ENCODE results near the gene KASH5.
"Not testable (repeated sequence)": the region's sequence is repeated elsewhere in the genome, so short reads cannot be mapped to it uniquely, and the experiment has no call there.

Gene KASH5

DNA sequence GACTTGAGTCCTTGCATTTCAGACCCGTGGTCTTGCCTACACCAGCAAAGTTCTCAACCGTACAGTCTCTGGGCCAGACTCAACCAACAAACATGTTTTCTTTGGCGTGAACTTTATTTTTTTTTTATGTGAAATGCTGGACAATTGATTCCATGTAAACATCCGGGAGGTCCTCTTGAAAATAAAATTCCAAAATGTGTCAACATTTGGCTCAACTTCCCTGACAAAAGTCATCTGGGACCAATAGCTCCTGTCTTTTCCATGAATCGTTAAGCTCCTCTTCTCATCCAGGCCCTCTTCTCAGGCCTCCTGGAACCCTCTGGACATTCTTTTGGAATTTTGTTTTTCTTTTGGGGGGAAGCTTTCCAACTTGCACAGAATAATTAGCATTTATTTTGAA is 67.7 kb downstream of the KASH5 start:
- DNase-seq (ENCODE audit: low read depth in 3 of 3) = no peak

DNA sequence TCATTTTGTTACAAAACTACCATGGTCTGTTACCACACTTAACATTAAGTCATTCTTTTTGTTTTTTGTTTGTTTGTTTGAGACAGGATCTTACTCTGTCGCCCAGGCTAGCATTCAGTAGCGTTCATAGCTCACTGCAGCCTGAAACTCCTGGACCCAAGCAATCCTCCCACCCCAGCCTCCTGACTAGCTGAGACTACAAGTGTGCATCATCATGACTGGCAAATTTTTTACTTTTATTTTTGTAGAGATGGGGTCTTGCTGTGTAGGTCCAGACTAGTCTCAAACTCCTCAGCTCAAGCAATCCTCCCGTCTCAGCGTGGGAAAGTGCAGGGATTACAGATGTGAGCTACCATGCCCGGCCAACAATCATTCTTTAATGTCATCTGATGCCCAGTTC is 68.3 kb downstream of the KASH5 start:
- no peak for DNase-seq (ENCODE audit: low read depth in 3 of 3)

- no peak for DNase-seq (ENCODE audit: low read depth in 3 of 3)
These were observed 70.5 kb downstream of the KASH5 start for GRCh38 chr19:49458567-49458903.

DNA sequence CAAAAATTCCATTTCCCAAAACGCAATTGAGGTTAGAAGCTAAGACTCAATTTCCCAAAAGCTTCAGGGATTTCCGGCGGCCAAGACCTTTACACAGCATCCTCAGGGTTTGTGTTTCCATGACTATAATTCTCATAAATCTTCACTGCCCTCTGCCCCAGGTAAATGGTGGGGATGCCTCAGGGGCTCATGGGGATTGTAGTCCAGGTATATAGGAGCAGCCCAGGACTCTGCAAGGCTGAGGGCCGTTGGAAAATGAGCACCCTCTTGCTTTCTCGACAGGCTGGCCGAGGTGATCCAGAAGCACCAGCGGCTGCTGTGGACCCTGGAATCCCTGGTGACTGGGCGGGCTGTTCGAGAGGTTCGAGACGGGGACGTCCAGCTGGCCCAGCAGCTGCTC is 71.3 kb downstream of the KASH5 start:
- DNase-seq (ENCODE audit: low read depth in 3 of 3) = no peak

DNA sequence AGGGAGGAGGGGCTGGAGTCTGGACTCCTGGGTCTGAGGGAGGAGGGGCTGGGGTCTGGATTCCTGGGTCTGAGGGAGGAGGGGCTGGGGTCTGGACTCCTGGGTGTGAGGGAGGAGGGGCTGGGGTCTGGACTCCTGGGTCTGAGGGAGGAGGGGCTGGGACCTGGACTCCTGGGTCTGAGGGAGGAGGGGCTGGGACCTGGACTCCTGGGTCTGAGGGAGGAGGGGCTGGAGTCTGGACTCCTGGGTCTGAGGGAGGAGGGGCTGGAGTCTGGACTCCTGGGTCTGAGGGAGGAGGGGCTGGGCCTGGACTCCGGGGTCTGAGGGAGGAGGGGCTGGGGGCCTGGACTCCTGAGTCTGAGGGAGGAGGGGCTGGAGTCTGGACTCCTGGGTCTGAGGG is 73.1 kb downstream of the KASH5 start:
- DNase-seq (ENCODE audit: low read depth in 3 of 3) = not testable (repeated sequence)

GRCh38 chr19:49461656-49462055 is 73.6 kb downstream of the KASH5 start:
- no peak for DNase-seq (ENCODE audit: low read depth in 3 of 3)

GRCh38 chr19:49462492-49462891 is 74.4 kb downstream of the KASH5 start:
- no peak for DNase-seq (ENCODE audit: low read depth in 3 of 3)

GRCh38 chr19:49463960-49464740 is 76.1 kb downstream of the KASH5 start:
- no peak for DNase-seq (ENCODE audit: low read depth in 3 of 3)

DNA sequence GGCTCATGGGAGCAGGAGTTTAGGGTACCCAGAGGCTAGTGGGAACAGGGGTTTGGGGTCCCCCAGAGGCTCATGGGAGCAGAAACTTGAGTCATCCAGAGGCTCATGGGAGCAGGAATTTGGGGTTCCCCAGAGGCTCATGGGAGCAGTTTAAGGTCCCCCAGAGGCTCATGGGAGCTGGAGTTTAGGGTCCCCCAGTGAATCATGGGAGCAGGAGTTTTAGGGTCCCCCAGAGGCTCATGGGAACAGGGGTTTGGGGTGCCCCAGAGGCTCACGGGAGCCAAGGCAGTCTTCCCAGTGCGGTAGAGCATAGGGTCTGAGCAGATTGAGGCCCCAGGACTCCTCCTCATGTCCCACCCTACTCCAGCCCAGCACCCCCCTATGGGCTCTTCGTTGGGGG is 77.3 kb downstream of the KASH5 start:
- DNase-seq (ENCODE audit: low read depth in 3 of 3) = no peak

All from stimulated activated CD4-positive, alpha-beta T cell treated with anti-CD3 and anti-CD28 coated beads, TNF-alpha, amount 100 ng/mL, for 24 hours (primary cell).